ENCODE measurements around the gene FOXA3. TPM values are rescaled to one million over a fixed set of nuclear protein-coding genes. Genes with fewer than 3 reads are reported as not detected.

The FOXA3 gene
- total RNA-seq, 1 donor from 2014 or later = not detected

GRCh38 chr19:45872095-45872919 lies 8.2 kb downstream of the FOXA3 start:
- no peak for FAIRE-seq
- DNase-seq (ENCODE audit: low spot score in 2 of 2) = no peak

GRCh38 chr19:45873219-45873772 lies 9.2 kb downstream of the FOXA3 start:
- FAIRE-seq = no peak
- DNase-seq (ENCODE audit: low spot score in 2 of 2) = no peak

- peak in 1 of 2 donors; percentile 19 for DNase-seq (ENCODE audit: low spot score in 2 of 2)
- FAIRE-seq = no peak
Measured at GRCh38 chr19:45874620-45874966, 10.5 kb downstream of the FOXA3 start.

- DNase-seq (ENCODE audit: low spot score in 2 of 2) (no peak), FAIRE-seq (no peak)
Measured at GRCh38 chr19:45876161-45876410, 12.0 kb downstream of the FOXA3 start.

GRCh38 chr19:45876411-45877197 lies 12.5 kb downstream of the FOXA3 start:
- FAIRE-seq (no peak), DNase-seq (ENCODE audit: low spot score in 2 of 2) (peak in 1 of 2 donors; percentile 28)

- FAIRE-seq (no peak), DNase-seq (ENCODE audit: low spot score in 2 of 2) (no peak)
Measured at GRCh38 chr19:45878043-45878794, 14.1 kb downstream of the FOXA3 start.

GRCh38 chr19:45879055-45879454 lies 14.9 kb downstream of the FOXA3 start:
- DNase-seq (ENCODE audit: low spot score in 2 of 2) (no peak), FAIRE-seq (no peak)

- DNase-seq (ENCODE audit: low spot score in 2 of 2) = no peak
- no peak for FAIRE-seq
Measured at GRCh38 chr19:45879971-45880370, 15.8 kb downstream of the FOXA3 start.

GRCh38 chr19:45881082-45881908 lies 17.2 kb downstream of the FOXA3 start:
- no peak for DNase-seq (ENCODE audit: low spot score in 2 of 2)
- no peak for FAIRE-seq

GRCh38 chr19:45881909-45882528 lies 17.9 kb downstream of the FOXA3 start:
- FAIRE-seq = no peak
- no peak for DNase-seq (ENCODE audit: low spot score in 2 of 2)

GRCh38 chr19:45882652-45883585 lies 18.8 kb downstream of the FOXA3 start:
- peak; percentile 72 to 86 for DNase-seq (ENCODE audit: low spot score in 2 of 2)
- no peak for FAIRE-seq

- FAIRE-seq (no peak), DNase-seq (ENCODE audit: low spot score in 2 of 2) (no peak)
Measured at GRCh38 chr19:45883586-45883880, 19.4 kb downstream of the FOXA3 start.

GRCh38 chr19:45883881-45884681 lies 20.0 kb downstream of the FOXA3 start:
- DNase-seq (ENCODE audit: low spot score in 2 of 2) (no peak), FAIRE-seq (no peak)

- no peak for DNase-seq (ENCODE audit: low spot score in 2 of 2)
- no peak for FAIRE-seq
Measured at GRCh38 chr19:45884682-45885555, 20.8 kb downstream of the FOXA3 start.

GRCh38 chr19:45885556-45886426 lies 21.7 kb downstream of the FOXA3 start, which contains the start of gene IRF2BP1:
Gene IRF2BP1, minus strand, starts transcription at chr19:45886141. Its CDS starts 367 bp downstream, at chr19:45885774.
- DNase-seq (ENCODE audit: low spot score in 2 of 2) = peak; percentile 93 to 97
- no peak for FAIRE-seq

Data from frontal cortex (tissue), 4 donors.